ENCODE data around the gene HSPA4L.

HSPA4L gene

GRCh38 chr4:127870281-127870680, 88.2 kb downstream of the HSPA4L start:
- DNase-seq (ENCODE audit: low read depth in 2 of 2): no peak

DNA sequence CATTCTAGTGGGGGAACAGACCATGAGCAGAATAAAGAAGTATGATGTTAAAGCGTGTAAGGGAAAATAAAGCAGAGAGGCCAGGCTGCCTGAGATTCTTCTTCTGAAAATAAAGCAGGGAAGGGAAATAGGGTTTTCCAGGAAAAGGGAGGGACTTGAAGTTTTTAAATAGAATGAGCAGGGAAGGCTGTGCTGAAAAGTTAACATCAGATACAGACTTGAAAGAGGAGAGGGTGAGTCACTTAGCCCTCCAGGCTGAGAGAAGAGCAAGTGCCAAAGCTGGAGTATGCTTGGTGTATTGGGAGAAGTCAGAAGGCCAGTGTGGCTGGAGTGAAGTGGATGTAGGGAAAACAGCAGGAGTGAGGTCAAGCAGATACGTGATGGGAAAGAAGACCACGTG, 88.6 kb downstream of the HSPA4L start:
- DNase-seq (ENCODE audit: low read depth in 2 of 2): no peak

GRCh38 chr4:127875791-127876190, 93.7 kb downstream of the HSPA4L start:
- no peak for DNase-seq (ENCODE audit: low read depth in 2 of 2)

DNA sequence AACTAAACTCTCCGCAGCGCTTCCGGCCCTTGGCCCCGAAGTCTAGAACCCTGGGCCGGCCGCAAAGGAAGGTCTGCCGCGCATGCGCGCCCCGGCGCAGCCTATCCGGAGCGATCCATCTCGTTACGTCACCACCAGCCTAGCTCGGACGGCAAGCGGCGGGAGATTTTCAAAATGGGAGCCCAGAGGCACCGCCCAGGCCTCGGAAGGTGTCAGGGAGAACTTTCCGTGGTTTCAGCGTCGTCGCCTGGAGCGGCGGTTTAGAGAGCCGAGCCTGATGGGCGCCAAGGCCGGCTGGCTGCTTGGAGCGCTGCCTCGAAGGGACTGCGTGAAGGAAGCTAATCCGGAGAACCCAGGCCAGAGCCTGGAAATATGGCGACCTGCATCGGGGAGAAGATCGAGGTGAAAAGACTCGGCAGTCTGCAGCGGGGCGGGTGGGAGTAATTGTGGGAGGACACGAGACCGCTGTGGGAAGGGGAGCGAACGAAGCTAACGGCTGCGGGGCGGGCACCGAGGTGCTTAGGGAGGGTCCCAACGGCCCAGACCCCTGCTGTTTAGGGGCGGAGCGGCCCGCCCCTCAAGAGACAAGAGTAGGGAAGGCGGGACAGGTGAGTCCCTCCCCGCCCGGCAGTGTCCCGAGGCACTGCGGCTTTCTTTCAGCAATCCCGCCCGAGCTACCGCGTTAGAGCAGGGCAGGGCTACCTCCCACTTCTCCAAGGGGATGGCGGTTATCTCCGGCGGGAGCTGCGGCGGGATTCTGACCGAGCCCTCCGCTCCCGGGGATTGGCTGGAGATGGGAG, 98.8 kb downstream of the HSPA4L start, which contains the start of gene PLK4:
PLK4 (plus strand) TSS at position 131 of the 800 bp plus-strand sequence; CDS start at position 373, 242 bp downstream.
- DNase-seq (ENCODE audit: low read depth in 2 of 2): peak; percentile 88 to 92

- DNase-seq (ENCODE audit: low read depth in 2 of 2): no peak
Observed at GRCh38 chr4:127881563-127881864, 99.4 kb downstream of the HSPA4L start.

GRCh38 chr4:127888559-127888958, 106.4 kb downstream of the HSPA4L start:
- no peak for DNase-seq (ENCODE audit: low read depth in 2 of 2)

GRCh38 chr4:127889903-127890302, 107.8 kb downstream of the HSPA4L start:
- no peak for DNase-seq (ENCODE audit: low read depth in 2 of 2)
